Frontal cortex (tissue), 4 donors: ENCODE measurements around the gene MADD. TPM values are rescaled to one million over a fixed set of nuclear protein-coding genes. Genes with fewer than 3 reads are reported as not detected.

Experiments used
- DNase-seq, 2 donors: peaks; one replicate each; pipeline ENCODE4 v3.0.0; 2012; ENCODE audit warnings: low spot score in 2 of 2
- FAIRE-seq: peaks from 2 replicates; lab custom pipeline; 2012; peaks lifted over from hg19 to GRCh38; lab: Jason Lieb, UNC
- total RNA-seq: library from RNA; depleted of rRNA; stranded (reverse); fragments of >200 nt; gene quantifications from one replicate; pipeline ENCODE4 v1.2.3, GENCODE V29; 2014
- donor health status: control.
- donor health status: control.
- donor health status: control.

MADD gene
- total RNA-seq, 1 donor from 2014 or later, result 53.8 TPM

DNA sequence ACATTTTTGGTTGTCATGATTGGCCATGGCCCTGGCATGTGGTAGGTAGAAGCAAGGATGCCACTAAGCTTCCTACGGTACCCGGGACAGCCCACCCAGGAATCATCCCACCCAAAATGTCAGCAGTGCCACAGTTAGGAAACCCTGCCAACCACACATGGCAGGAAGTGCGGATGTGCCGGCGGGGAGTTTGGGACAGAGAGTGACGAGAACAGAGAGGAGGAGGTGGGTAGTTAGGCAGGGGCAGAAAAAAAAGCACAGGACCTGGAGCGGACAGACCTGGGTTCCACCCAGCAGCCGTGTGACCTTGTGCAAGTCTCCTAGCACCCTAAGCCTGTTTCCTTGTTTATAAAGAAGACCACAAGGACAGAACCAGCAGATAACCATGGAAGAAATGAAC, 105.1 kb downstream of the MADD start:
- no peak for FAIRE-seq
- no peak for DNase-seq

DNA sequence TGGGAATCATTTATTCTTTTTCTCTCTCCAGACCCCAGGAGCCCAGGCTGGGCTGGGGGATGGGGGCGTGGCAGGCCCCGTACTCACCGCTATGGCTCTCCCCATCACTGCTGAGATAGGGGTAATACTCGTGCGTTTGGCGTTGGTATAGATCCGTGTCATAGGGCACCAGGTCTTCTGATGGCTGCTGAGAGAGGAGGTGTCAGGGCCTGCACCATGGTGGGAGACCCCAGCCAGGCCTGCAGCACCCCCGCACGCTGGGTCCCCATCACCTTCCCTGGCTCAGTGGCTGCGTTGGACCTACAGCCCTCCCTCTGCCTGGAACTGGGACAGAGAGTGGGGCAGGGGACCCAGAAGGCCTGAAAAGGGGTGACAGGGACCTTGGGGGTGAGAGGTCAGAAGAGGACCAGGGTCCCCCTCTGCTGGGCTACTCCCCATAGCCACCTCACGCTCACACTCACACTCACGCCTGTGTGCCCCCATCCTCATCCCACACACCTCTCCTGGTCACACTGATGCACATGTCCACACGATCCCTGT, 105.7 kb downstream of the MADD start:
- FAIRE-seq (no peak), DNase-seq (no peak)

DNA sequence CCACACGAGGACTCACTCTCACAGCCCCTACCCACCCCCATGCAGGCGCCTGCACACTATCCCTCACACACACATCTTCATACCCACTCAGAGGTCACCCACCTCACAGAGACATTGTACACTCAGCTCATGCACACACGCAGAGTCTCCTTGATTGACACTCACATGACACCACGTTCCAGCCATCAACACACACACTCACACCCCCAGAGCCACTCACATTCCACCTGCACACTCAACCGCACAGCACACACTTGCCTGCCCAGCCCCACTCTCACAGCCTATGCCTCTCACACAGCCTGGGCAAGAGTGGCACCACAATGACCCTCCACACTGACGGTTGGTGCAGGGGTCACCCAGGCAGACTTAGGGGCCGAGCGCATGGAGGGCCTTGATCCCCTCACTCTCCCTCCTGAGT, 106.2 kb downstream of the MADD start:
- no peak for DNase-seq
- no peak for FAIRE-seq

DNA sequence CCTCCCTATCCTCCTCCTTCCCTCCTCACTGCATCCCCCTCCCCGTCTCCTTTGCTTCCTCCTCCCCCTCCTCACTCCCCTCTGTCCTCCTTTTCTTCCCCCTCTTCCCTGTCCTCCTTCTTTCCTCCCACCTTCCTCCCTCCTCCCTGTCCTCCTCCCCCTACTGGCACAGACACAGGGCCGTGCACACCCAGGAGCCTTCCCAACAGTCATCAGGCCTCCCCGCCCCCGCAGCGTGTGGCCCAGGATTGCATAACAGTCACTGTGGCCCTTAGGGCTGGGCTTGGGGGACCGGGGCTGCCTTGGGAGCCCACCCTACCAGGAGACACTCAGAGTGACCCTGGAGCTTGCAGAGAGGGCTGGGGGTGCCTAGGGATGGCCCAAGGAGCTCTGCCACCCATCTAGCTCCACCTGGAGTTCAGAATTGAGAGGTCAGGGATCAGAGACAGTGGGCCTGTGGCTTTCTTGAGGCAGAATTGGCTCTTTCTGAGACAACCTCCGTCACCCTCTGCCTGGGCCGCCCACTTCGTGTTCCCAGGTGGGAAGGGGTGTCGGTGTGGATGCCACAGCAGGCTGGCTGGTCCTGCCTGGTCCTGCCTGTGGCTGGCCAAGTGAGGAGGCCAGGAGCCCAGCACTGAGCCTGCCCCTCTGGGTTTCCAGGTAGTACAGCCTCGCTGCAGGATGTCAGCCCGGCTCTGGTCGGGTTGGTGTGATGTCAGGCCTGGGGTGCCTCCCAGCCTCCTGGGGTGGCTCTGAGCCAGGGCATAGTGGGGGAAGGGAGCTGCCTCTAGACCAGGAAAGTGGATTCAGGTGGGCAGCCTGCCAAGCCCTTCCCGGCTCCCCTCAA, 106.8 kb downstream of the MADD start:
- FAIRE-seq (no peak), DNase-seq (no peak)

DNA sequence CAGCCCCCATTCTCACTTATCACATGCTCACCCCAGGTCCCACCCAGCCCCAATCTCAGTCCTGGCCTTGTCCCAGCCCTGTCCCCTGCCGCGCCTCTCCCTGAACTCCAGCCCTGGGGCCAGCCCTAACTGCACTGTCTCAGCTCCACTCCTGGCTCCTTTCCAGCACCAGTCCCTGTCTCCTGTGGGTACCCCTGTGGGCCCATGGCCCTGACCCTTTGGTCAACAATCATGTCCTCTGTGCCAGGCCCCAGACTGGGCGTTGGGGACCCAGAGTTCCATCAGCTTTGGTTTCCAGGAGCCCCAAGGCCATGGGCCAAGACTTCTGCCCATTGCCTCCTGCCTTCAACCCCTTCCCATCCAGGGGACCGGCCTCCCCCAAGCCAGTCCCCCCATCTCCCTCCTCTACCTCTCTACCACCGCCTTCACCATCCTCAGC, 107.7 kb downstream of the MADD start:
- no peak for FAIRE-seq
- no peak for DNase-seq

DNA sequence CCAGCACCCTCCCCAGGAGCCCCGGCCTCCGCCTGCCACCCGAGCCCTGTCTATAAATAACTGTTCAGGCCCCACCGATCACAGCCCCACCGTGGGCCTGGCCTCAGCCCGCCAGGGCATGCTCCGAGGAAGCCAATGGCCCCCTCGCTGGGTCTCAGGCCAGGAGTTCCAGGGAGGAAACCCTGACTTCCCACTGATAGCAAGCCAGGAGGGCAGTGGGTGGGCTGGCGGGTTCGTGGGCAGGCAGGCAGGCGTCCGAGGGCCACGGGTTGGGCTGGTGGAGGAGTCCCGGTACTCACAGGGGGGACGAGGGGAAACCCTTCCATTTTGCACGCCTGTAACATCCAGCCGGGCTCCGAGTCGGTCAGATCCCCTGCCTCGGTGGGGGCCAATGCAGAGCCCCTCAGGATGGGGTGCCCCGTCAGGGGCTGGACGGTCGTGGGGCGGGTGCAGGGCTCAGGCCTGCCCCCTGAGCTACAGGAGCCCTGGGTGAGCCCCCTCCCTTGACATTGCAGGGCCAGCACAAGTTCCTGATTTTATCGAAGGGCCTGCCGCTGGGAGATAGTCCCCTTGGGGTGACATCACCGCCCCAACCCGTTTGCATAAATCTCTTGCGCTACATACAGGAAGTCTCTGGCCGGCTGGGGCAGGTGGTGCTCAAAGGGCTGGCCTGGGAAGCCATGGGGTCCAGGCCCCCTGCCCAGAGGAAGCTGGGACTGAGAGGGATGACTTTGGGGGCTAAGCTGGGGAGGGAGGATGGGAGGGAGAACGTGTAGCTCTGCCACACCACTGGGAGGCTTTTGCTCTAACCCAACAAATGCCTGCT, 108.3 kb downstream of the MADD start, which contains the start of gene SPI1:
Gene SPI1 (minus strand): TSS at position 538 of the 826 bp plus-strand sequence. CDS start 194 bp downstream, at position 344.
- FAIRE-seq, result no peak
- no peak for DNase-seq

DNA sequence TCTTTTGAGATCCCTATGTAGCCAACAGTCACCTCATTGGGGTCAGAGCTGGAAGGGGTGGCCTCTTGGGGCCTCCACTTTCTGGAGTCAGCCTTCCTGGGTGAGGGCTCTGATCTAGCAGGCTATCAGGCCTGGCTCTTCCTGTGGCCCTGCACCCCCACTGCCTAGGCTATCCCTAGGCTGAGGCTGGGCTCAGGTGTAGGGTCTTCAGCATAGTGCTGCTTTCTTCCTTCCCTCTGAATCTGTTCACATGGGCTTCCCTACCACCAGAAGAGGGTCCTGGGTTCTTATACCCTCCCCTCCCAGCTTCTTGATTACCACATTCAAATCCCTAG, 108.9 kb downstream of the MADD start:
- DNase-seq (no peak), FAIRE-seq (no peak)

DNA sequence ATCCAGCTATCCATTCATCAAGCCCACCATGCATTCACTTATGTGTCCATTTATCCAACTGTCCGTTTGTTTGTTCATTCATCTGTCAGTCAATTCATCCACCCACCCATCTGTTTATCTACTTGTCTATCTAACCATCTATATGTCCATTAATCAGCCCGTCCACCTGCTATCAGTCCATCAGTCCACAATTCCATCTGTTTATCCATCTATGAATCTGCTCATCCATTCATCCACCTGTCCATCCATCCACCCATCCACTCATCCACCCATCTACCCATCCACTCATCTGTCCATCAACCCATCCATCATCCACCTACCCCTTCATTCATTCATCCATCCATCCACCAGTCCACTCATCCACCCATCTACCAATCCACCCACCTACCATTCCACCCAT, 109.4 kb downstream of the MADD start:
- FAIRE-seq, result no peak
- no peak for DNase-seq

Other genes with a start within 250 kb of the MADD start
- gene ARFGAP2, start 93.3 kb upstream of the MADD start, total RNA-seq, result 110 TPM
- gene PACSIN3, start 83.7 kb upstream of the MADD start, total RNA-seq, result 2.0 TPM
- gene DDB2, start 55.2 kb upstream of the MADD start, total RNA-seq, result 8.2 TPM
- gene ACP2, start 21.3 kb upstream of the MADD start, total RNA-seq, result 21.2 TPM
- gene NR1H3, start 12.1 kb upstream of the MADD start, total RNA-seq, result 8.2 TPM
- gene MYBPC3, start 82.6 kb downstream of the MADD start, total RNA-seq, result not detected
- gene SPI1, start 108.4 kb downstream of the MADD start, total RNA-seq, result 1.2 TPM
- gene SLC39A13, start 138.5 kb downstream of the MADD start, total RNA-seq, result 8.6 TPM
- 104 TPM for gene PSMC3, start 156.3 kb downstream of the MADD start, total RNA-seq
- gene RAPSN, start 179.0 kb downstream of the MADD start, total RNA-seq, result not detected